NB4 (cell line): Measurements from ENCODE around the gene ENGASE.

Source experiments
- DNase-seq: peaks from one replicate; pipeline ENCODE4 v3.0.0; 2010; ENCODE audit warnings: low read depth
- H3K4me3 ChIP-seq: one replicate; pipeline ENCODE4 v1.5.1; 2011; ENCODE audit warnings: mild to moderate bottlenecking, low read depth, low read length, moderate library complexity
- MYC ChIP-seq: IDR thresholded peaks from 2 replicates; pipeline ENCODE4 v1.6.1; 2011; ENCODE audit warnings: low read depth, low read length
- POLR2A ChIP-seq: IDR thresholded peaks from 2 replicates; pipeline ENCODE4 v1.6.1; 2011; ENCODE audit warnings: mild to moderate bottlenecking; ENCODE audit not compliant: insufficient read length; ENCODE audit errors: extremely low read depth
- TF ChIP-seq, protein P1 (sequence below): IDR thresholded peaks from one replicate; pipeline ENCODE4 v1.5.1; 2012; ENCODE audit warnings: low read depth, low read length
- TF ChIP-seq, protein P2 (sequence below): IDR thresholded peaks from 2 replicates; pipeline ENCODE4 v1.6.1; 2011; ENCODE audit warnings: low read depth, low read length

The ENGASE gene

DNA sequence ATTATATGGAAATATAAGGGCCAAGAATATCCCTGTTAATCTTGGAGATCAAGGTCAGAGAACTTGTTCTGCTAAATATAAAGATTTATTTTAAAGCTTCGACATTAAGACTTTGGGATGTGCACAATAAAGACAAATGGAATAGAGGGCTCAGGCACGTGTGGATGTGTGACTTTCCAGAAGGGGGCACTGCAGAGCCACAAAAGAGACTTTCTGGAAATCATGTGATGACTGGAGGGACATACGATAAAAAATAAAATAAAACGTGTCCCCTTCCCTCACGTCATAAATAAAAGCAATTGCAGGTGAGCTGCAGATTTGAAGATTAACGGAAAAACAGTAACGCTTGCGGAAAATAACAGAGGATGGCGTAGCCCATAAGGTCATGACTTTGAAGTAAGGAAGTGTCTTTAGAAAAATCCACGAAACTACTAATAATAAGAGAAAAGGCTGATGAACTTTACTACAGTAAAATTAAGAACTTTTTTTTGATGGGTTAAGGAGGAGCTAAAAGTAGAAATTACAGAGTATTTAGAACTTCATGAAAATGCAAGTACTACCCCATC is 9.4 kb upstream of the ENGASE start:
- peak; percentile 57 for DNase-seq
- no peak overlapping the region for H3K4me3 ChIP-seq
- peak; percentile 51; the same call in 1 of the 2 replicates for TF ChIP-seq MYC
- TF ChIP-seq POLR2A, result no peak
- TF ChIP-seq, protein P1, sequence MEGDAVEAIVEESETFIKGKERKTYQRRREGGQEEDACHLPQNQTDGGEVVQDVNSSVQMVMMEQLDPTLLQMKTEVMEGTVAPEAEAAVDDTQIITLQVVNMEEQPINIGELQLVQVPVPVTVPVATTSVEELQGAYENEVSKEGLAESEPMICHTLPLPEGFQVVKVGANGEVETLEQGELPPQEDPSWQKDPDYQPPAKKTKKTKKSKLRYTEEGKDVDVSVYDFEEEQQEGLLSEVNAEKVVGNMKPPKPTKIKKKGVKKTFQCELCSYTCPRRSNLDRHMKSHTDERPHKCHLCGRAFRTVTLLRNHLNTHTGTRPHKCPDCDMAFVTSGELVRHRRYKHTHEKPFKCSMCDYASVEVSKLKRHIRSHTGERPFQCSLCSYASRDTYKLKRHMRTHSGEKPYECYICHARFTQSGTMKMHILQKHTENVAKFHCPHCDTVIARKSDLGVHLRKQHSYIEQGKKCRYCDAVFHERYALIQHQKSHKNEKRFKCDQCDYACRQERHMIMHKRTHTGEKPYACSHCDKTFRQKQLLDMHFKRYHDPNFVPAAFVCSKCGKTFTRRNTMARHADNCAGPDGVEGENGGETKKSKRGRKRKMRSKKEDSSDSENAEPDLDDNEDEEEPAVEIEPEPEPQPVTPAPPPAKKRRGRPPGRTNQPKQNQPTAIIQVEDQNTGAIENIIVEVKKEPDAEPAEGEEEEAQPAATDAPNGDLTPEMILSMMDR, result peak; percentile 58
- TF ChIP-seq, protein P2, sequence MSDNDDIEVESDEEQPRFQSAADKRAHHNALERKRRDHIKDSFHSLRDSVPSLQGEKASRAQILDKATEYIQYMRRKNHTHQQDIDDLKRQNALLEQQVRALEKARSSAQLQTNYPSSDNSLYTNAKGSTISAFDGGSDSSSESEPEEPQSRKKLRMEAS, result peak; percentile 87

DNA sequence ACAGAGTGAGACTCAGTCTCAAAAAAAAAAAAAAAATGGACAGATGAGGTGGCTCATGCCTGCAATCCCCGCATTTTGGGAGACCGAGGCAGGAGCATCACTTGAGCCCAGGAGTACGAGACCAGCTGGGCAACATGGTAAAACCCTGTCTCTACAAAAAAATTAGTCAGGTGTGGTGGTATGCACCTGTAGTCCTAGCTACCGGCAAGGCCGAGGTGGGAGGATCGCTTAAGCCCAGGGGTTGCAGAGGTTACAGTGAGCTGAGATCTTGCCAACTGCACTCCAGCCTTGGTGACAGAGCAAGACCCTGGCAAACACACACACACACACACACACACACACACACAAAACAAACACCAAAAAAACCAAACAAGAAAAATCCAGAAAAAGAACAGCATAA is 7.7 kb upstream of the ENGASE start:
- no peak overlapping the region for H3K4me3 ChIP-seq
- TF ChIP-seq, protein P1, result no peak
- TF ChIP-seq, protein P2, result no peak
- TF ChIP-seq MYC (no peak), POLR2A (no peak)
- DNase-seq, result no peak

DNA sequence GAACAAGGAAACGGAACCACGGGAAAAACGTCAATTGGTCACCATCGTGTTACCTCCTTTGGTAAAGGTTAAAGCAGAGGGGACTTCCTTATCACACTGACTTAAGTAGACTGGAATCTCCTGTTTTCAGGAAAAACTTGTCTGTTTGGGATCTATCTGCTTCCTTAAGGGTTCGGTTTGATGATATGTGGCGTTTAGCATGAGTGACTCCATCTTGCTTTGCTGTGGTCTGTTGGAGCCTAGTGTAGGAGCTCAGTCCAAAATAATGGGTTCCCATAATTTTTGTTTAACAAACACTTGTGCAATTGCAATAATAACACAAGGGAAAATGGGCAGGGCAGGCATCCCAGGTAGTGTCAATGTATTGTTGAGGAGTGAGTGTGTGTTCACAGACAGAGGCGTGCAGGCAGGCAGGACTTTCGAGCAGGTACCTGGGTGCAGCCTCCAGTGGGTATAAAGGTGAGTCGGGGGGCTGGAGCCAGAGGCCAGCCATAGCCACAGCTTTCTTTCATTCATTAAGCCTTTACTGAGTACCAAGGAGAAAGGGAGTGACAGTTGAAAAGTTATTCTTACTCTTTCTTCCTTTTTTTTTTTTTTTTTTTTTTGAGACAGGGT is 4.3 kb upstream of the ENGASE start:
- no peak overlapping the region for H3K4me3 ChIP-seq
- TF ChIP-seq POLR2A (no peak), MYC (no peak)
- TF ChIP-seq, protein P2, result no peak
- TF ChIP-seq, protein P1, result no peak

DNA sequence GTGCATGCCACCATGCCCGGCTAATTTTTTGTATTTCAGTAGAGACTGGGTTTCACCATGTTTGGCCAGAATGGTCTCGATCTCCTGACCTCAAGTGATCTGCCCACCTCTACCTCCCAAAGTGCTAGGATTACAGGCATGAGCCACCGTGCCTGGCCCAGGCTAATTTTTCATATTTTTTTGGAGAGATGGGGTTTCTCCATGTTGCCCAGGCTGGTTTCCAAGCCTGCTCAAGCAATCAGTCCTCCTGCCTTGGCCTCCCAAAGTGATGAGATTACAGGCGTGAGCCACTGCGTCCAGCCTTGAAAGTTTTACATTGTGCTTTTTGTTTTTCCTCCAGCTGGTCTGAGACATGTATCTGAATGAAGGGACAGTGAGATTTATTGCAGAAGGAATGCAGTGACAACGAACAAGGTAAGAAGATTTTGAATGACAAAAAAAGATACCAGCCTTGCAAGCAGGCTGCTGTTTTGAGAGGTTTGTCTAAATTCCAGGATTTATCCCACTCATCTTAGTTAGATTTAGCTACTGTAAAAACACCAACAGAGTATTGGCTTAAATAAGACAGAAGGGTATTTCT is 3.4 kb upstream of the ENGASE start:
- no peak overlapping the region for H3K4me3 ChIP-seq
- TF ChIP-seq MYC, result no peak
- TF ChIP-seq, protein P1, result no peak
- TF ChIP-seq, protein P2, result no peak
- TF ChIP-seq POLR2A, result no peak
- DNase-seq, result no peak

More for the DNA sequence above, 4.3 kb upstream of the ENGASE start:
- no peak for DNase-seq

DNA sequence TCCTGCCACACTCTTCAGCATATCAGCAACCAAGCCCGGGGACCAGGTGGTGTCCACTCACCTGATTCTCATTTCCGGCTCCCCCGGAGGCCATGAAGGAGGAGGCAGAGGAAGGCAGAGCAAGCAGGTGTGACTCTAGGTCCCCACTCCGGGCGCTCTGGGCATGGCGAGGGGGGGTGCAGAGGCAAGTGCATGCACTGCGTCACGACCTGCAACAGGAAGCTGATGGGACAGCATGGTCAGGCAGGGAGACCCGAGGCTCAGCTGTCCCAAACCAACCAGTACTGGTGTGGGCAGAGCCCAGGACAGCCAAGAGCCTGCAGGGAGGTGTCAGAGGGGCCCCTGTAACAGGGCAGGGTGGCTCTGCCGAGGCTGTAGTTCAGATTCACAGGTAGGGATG is 2.1 kb upstream of the ENGASE start:
- H3K4me3 ChIP-seq, result no peak overlapping the region
- DNase-seq, result no peak
- TF ChIP-seq, protein P1, result no peak
- TF ChIP-seq MYC (no peak), POLR2A (no peak)
- TF ChIP-seq, protein P2, result no peak
